LNCAP (cell line): ENCODE data around the gene HEATR9.

Experiments used
- TF ChIP-seq, protein P1 (sequence below): fragments of 450-650 bp; IDR thresholded peaks from 2 replicates; pipeline ENCODE4 v1.5.1; 2017; ENCODE audit warnings: mild to moderate bottlenecking

HEATR9 gene

DNA sequence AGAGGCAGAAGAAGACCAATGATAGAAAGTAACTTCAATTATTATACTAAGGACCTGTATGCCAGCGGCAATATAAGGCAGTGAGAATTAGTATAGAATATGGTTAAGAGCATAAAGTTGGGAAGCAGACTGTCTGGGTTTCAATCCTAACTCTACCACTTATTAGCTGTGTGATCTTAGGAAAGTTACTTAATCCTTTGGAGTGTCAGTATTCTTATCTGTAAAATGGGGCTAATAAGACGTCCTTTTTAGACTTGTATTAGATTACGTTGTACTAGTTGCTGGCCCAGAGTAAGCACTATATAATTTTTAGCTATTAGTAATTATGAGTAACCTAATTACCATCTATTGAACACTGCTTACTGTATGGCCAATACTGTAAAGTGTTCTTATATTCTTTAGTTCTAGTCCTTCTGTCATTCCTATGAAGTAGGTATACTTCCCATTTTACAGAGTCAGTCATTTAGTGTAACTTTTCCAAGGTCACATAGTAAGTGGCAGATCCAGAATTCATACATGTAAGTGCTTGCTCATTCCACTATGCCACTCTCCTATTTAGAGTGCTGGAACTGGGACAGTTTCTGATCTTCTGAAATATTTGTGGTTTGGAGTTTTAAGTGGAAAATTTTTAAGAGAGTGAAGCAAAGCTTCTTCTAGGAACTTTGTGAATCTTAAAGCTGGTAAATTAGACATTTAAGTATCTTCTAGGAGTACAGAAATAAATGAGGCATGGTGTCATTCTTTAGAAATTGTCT lies 22.5 kb downstream of the HEATR9 start:
- TF ChIP-seq, protein P1, sequence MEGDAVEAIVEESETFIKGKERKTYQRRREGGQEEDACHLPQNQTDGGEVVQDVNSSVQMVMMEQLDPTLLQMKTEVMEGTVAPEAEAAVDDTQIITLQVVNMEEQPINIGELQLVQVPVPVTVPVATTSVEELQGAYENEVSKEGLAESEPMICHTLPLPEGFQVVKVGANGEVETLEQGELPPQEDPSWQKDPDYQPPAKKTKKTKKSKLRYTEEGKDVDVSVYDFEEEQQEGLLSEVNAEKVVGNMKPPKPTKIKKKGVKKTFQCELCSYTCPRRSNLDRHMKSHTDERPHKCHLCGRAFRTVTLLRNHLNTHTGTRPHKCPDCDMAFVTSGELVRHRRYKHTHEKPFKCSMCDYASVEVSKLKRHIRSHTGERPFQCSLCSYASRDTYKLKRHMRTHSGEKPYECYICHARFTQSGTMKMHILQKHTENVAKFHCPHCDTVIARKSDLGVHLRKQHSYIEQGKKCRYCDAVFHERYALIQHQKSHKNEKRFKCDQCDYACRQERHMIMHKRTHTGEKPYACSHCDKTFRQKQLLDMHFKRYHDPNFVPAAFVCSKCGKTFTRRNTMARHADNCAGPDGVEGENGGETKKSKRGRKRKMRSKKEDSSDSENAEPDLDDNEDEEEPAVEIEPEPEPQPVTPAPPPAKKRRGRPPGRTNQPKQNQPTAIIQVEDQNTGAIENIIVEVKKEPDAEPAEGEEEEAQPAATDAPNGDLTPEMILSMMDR, result no peak

DNA sequence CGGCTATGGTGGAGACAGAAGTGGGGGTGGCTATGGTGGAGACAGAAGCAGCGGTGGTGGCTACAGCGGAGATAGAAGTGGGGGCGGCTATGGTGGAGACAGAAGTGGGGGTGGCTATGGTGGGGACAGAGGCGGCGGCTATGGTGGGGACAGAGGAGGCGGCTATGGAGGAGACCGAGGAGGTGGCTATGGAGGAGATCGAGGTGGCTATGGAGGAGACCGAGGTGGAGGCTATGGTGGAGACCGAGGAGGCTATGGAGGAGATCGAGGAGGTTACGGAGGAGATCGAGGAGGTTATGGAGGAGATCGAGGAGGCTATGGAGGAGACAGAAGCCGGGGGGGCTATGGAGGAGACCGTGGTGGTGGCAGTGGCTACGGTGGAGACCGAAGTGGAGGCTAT lies 24.1 kb downstream of the HEATR9 start:
- TF ChIP-seq, protein P1, result no peak

DNA sequence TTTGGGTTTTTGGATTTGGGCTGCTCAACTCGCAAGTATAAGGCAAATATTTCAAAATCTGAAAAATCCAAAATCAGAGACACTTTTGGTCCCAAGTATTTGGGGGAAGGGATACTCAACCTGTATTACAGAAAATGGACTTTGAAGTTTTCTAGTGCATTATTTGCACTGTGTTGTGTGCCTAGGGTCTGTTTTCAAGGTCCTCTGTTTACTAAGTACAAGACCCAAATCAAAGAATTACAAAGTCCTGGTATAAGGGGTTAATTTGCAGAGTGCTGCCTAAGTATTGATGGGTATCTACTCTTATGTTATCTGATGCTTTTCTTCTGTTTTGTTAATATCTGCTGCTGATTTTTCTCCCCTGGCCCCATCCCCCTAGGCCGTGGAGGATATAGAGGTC lies 25.0 kb downstream of the HEATR9 start:
- TF ChIP-seq, protein P1, result no peak

DNA sequence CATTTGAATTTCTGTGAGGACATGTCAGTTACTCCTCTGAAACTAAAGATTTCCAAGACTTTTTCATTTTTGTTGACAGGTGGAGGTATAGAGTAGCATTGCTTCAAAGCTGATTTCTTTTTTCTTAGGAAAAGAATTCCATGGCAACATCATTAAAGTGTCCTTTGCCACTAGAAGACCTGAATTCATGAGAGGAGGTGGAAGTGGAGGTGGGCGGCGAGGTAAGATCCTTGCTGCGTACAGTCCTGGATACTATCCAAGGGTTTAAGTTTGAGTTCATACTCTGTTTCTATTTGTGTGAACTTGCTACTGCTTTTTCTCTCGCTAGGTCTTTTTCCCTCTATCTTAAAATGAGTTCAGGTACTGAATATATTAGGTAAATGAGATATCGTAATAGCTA lies 26.5 kb downstream of the HEATR9 start:
- TF ChIP-seq, protein P1, result no peak

DNA sequence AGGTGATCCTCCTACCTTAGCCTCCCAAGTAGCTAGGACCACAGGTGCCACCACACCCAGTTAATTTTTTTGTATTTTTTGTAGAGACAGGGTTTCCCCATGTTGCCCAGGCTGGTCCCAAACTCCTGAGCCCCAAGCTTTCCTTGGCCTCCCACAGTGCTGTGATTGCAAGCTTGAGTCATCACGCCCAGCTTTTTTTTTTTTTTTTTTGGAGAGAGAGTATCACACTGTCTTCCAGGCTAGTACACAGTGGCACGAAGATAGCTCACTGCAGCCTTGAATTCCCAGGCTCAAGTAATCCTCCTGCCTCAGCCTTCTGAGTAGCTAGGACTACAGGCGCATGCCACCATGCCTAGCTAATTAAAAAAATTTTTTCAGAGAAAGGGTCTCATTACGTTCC lies 27.2 kb downstream of the HEATR9 start:
- TF ChIP-seq, protein P1, result no peak

DNA sequence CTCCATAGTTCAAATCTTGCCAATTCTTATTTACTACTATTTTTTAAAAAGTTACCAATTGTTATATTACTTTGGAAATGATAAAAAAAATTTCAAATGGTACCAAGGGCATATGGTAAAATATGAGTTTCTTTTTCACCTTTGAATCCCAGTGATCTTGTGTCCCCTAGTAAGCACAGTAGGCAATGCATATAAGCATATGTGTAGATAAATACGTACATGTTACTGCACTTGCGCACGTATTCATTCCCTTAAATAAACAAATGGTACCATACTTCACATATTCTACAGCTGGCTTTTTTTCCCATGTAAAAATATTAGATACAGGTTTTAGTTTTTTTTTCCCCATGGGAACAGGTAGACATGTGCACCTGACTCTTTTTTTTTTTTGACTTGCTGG lies 27.6 kb downstream of the HEATR9 start:
- TF ChIP-seq, protein P1, result no peak

DNA sequence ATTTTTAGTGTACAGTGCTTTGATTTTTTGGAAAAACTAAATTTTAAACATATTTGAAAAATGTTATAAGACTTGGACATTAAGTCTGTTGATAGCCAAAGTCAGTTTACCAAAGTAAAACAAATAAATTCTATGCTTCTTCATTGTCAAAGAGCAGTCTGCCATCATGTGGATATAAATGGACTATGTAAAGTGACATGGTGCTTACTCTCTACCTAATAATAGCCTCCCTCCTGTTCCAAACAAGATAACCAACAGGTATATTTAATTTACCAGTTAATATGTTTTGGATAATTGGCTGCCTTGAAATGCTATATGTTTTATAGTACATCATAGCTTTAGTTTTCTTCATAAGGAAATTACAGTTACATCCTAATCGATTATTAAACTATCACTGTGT lies 43.5 kb downstream of the HEATR9 start:
- TF ChIP-seq, protein P1, result no peak

DNA sequence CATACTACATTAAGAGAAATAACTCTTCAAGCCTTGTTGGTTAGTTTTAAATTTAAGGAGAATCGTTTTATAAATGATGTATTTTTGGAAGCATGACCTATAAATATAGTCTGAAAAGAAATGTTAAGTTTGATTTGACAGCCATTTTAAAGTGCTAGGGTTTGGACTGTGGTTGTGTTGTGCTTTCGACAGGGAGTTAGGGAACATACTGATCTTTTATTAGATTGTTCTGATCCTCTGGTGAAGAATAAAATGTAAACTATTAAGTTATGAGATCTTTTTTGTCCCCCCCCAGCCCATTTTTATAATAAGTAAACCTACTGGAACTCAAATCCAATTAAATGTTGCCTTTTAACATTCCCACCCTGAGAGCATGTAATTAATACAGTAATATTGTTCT lies 47.4 kb downstream of the HEATR9 start:
- TF ChIP-seq, protein P1, result no peak
